SK-N-SH (cell line): Measurements from ENCODE around the gene EHMT2. TPM values are rescaled to one million over a fixed set of nuclear protein-coding genes. Genes with fewer than 3 reads are reported as not detected.

Source experiments
- CTCF ChIA-PET: fragments of 300-600, 350-600 bp; formaldehyde crosslinking; extraction: SDS; loops from one replicate; lab custom pipeline; 2021; lab: Yijun Ruan, JAX
- POLR2A ChIA-PET: fragments of 350-600 bp; sonication (Branson Sonifier 250); formaldehyde crosslinking; extraction: SDS; loops from one replicate; lab custom pipeline; 2020; ENCODE audit warnings: antibody characterized with exemption, inconsistent platforms; lab: Yijun Ruan, JAX
- DNase-seq: peaks from one replicate; pipeline ENCODE4 v3.0.0; 2012
- H2AFZ ChIP-seq: fragments of 200-600 bp; sonication (generic); 2 replicates; pipeline ENCODE4 v1.8.1; 2016; ENCODE audit warnings: antibody characterized with exemption, mild to moderate bottlenecking, low read depth
- H3F3A ChIP-seq: fragments of 200-600 bp; sonication (generic); replicated peaks from 2 replicates; pipeline ENCODE3; 2016; ENCODE audit warnings: antibody characterized with exemption, mild to moderate bottlenecking; ENCODE audit not compliant: insufficient read depth
- H3K27ac ChIP-seq, 2 experiments: fragments of 200-500 bp in 1 of 2; fragments of 200-600 bp in 1 of 2; sonication (Bioruptor generic) in 1 of 2; sonication (generic), shearing (Covaris generic) in 1 of 2; 2 replicates each; pipeline versions ENCODE4 v1.5.1 to v1.6.1; 2014 to 2016; ENCODE audit warnings: low read depth in 2 of 2, inconsistent platforms in 1 of 2, low read length in 1 of 2, mild to moderate bottlenecking in 1 of 2, mixed read lengths in 1 of 2
- H3K27me3 ChIP-seq: fragments of 200-600 bp; sonication (generic), shearing (Covaris generic); 2 replicates; pipeline ENCODE4 v1.6.1; 2016; ENCODE audit warnings: mixed run types; ENCODE audit not compliant: insufficient read depth
- H3K36me3 ChIP-seq, 2 experiments: fragments of 200-500 bp in 1 of 2; fragments of 200-600 bp in 1 of 2; sonication (Bioruptor generic) in 1 of 2; sonication (generic) in 1 of 2; replicated peaks in 1 of 2; 2 replicates each; pipeline versions ENCODE3 to v1.5.1; 2014 to 2016; ENCODE audit warnings: low read length in 1 of 2, mild to moderate bottlenecking in 1 of 2; ENCODE audit not compliant: insufficient read depth in 2 of 2, control insufficient read depth in 1 of 2
- H3K4me1 ChIP-seq, 2 experiments: fragments of 200-500 bp in 1 of 2; fragments of 200-600 bp in 1 of 2; sonication (Bioruptor generic) in 1 of 2; sonication (generic), shearing (Covaris generic) in 1 of 2; 2 replicates each; pipeline versions ENCODE4 v1.5.1 to v1.6.1; 2014 to 2016; ENCODE audit warnings: low read depth in 1 of 2, low read length in 1 of 2, mixed run types in 1 of 2; ENCODE audit not compliant: insufficient read depth in 2 of 2, control insufficient read depth in 1 of 2
- H3K4me2 ChIP-seq: fragments of 200-600 bp; sonication (generic), shearing (Covaris generic); 2 replicates; pipeline ENCODE4 v1.6.1; 2017; ENCODE audit warnings: mixed run types
- H3K4me3 ChIP-seq, 2 experiments: fragments of 200-500 bp in 1 of 2; fragments of 200-600 bp in 1 of 2; sonication (Bioruptor generic) in 1 of 2; sonication (generic), shearing (Covaris generic) in 1 of 2; 2 replicates each; pipeline versions ENCODE4 v1.5.1 to v1.8.1; 2014 to 2016; ENCODE audit warnings: low read depth in 2 of 2, inconsistent platforms in 1 of 2, low read length in 1 of 2, mild to moderate bottlenecking in 1 of 2, mixed read lengths in 1 of 2, moderate library complexity in 1 of 2
- H3K79me2 ChIP-seq: fragments of 200-600 bp; sonication (generic); 2 replicates; pipeline ENCODE4 v1.8.1; 2017; ENCODE audit warnings: mild to moderate bottlenecking; ENCODE audit not compliant: insufficient read depth
- H3K9ac ChIP-seq: fragments of 200-600 bp; sonication (generic); 2 replicates; pipeline ENCODE4 v1.6.1; 2017; ENCODE audit warnings: mixed run types
- H3K9me2 ChIP-seq: fragments of 200-600 bp; sonication (generic); 2 replicates; pipeline ENCODE4 v1.6.1; 2017; ENCODE audit warnings: mixed run types
- H3K9me3 ChIP-seq: fragments of 200-600 bp; sonication (generic); 2 replicates; pipeline ENCODE4 v1.6.1; 2017; ENCODE audit warnings: mixed run types, mild to moderate bottlenecking, moderate library complexity
- H4K20me1 ChIP-seq: fragments of 200-600 bp; sonication (generic); 2 replicates; pipeline ENCODE4 v1.6.1; 2017; ENCODE audit warnings: mild to moderate bottlenecking, mixed run types; ENCODE audit not compliant: insufficient read depth
- ELF1 ChIP-seq: IDR thresholded peaks from 2 replicates; pipeline ENCODE4 v1.4.0; 2012
- FOSL2 ChIP-seq: IDR thresholded peaks from 2 replicates; pipeline ENCODE4 v1.4.0; 2012; ENCODE audit warnings: low read depth, mild to moderate bottlenecking, moderate library complexity, borderline replicate concordance
- FOXJ3 ChIP-seq: sonication (generic); formaldehyde crosslinking; IDR thresholded peaks from 2 replicates; pipeline ENCODE4 v1.5.1; 2020; ENCODE audit warnings: mild to moderate bottlenecking, missing genetic modification reagents
- FOXM1 ChIP-seq: IDR thresholded peaks from 2 replicates; pipeline ENCODE4 v1.4.0; 2012; ENCODE audit warnings: low read depth, mild to moderate bottlenecking
- GABPA ChIP-seq: IDR thresholded peaks from 2 replicates; pipeline ENCODE4 v1.4.0; 2012; ENCODE audit warnings: low read depth, mild to moderate bottlenecking
- IRF3 ChIP-seq: fragments of 150-350 bp; IDR thresholded peaks from 2 replicates; pipeline ENCODE4 v1.6.1; 2016; ENCODE audit warnings: mild to moderate bottlenecking, low read depth, low read length
- JUND ChIP-seq: IDR thresholded peaks from 2 replicates; pipeline ENCODE4 v1.4.0; 2012
- MAX ChIP-seq: IDR thresholded peaks from 2 replicates; pipeline ENCODE4 v1.4.0; 2012; ENCODE audit warnings: low read depth
- MEF2A ChIP-seq: IDR thresholded peaks from 2 replicates; pipeline ENCODE4 v1.4.0; 2012; ENCODE audit warnings: low read depth, borderline replicate concordance
- NFIC ChIP-seq: IDR thresholded peaks from 2 replicates; pipeline ENCODE4 v1.4.0; 2012; ENCODE audit warnings: borderline replicate concordance
- NRF1 ChIP-seq: IDR thresholded peaks from 2 replicates; pipeline ENCODE4 v1.6.1; 2012; ENCODE audit warnings: low read depth, mild to moderate bottlenecking, low read length
- POLR2AphosphoS5 ChIP-seq: IDR thresholded peaks from 2 replicates; pipeline ENCODE4 v1.6.1; 2012; ENCODE audit warnings: low read depth, low read length
- REST ChIP-seq: IDR thresholded peaks from 2 replicates; pipeline ENCODE4 v1.6.1; 2012; ENCODE audit warnings: mild to moderate bottlenecking, low read depth, low read length, moderate library complexity
- RFX5 ChIP-seq: IDR thresholded peaks from 2 replicates; pipeline ENCODE4 v1.6.1; 2012; ENCODE audit warnings: mild to moderate bottlenecking, improper control_type of control experiment, low read length
- SMC3 ChIP-seq: IDR thresholded peaks from 2 replicates; pipeline ENCODE4 v1.6.1; 2012; ENCODE audit warnings: low read depth, low read length, improper control_type of control experiment
- TAF1 ChIP-seq: IDR thresholded peaks from 2 replicates; pipeline ENCODE4 v1.6.1; 2012; ENCODE audit warnings: low read depth, mild to moderate bottlenecking, low read length, moderate library complexity, borderline replicate concordance
- USF2 ChIP-seq: fragments of 150-350 bp; IDR thresholded peaks from 2 replicates; pipeline ENCODE4 v1.6.1; 2017; ENCODE audit warnings: antibody characterized with exemption, low read length, low read depth, borderline replicate concordance
- YY1 ChIP-seq: IDR thresholded peaks from 2 replicates; pipeline ENCODE4 v1.4.0; 2012; ENCODE audit warnings: low read depth, mild to moderate bottlenecking
- ZBTB33 ChIP-seq: IDR thresholded peaks from 2 replicates; pipeline ENCODE4 v1.4.0; 2012; ENCODE audit warnings: low read depth, borderline replicate concordance
- WGBS: methylation state at CpG from one replicate; pipeline ENCODE4 v1.1.6; 2017; ENCODE audit warnings: low lambda C conversion rate; 5-methylcytosine and 5-hydroxymethylcytosine counted together
- polyA plus RNA-seq, 3 experiments: library from polyadenylated mRNA; depleted of rRNA; stranded (reverse); fragments of >200 nt; gene quantifications; 2 replicates each; pipeline ENCODE4 v1.2.3, GENCODE V29; 2012

The EHMT2 gene
- polyA plus RNA-seq, 1 of the 3 experiments (the other 2 are of a cell fraction): 72.0 TPM

GRCh38 chr6:31859923-31860322, 37.6 kb downstream of the EHMT2 start:
- 79% methylated on average over 7 of the region's 11 CpGs for WGBS
- ChIA-PET POLR2A (no interaction called here), CTCF (no interaction called here)
- Histone ChIP-seq H3K27ac (no peak overlapping the region), H4K20me1 (no peaks in the 10 kb centered on the region), H3K4me1 (peaks cover 0 to 14% of the 10 kb centered on the region in 2 experiments; a peak in 1 of 4 replicates), H3K9ac (no peak overlapping the region), H3K79me2 (peaks cover 10% of the 10 kb centered on the region), H3K9me3 (no peaks in the 10 kb centered on the region), H3K4me2 (no peak overlapping the region), H2AFZ (no peak overlapping the region), H3K9me2 (no peaks in the 10 kb centered on the region)
- TF ChIP-seq SMC3 (no peak), ELF1 (no peak), MAX (no peak), NRF1 (no peak), ZBTB33 (no peak), NFIC (no peak), YY1 (no peak), TAF1 (no peak), FOXM1 (no peak), USF2 (no peak), RFX5 (no peak), MEF2A (no peak), FOXJ3 (CRISPR knock-in tag) (no peak), FOSL2 (no peak), GABPA (no peak), POLR2AphosphoS5 (no peak), IRF3 (no peak), REST (no peak), JUND (no peak)
- TF ChIP-seq, all 33 proteins: peak for 0
- peaks cover 15% of the 10 kb centered on the region for H3F3A ChIP-seq
- no peak overlapping the region for H3K4me3 ChIP-seq
- peaks cover 4 to 11% of the 10 kb centered on the region in 2 experiments for H3K36me3 ChIP-seq
- no peaks in the 10 kb centered on the region for H3K27me3 ChIP-seq
- no peak for DNase-seq
